Right lobe of liver (tissue), 6 donors: ENCODE data around the gene MACROD2. TPM values are rescaled to one million over a fixed set of nuclear protein-coding genes. Genes with fewer than 3 reads are reported as not detected.

Source experiments
- ATAC-seq, 4 donors: fragments of 200-7000 bp; cut with Tn5 transposase; one replicate each; pipeline ENCODE4 v1.9.1; 2020; ENCODE audit warnings: mild to moderate bottlenecking in 4 of 4, moderate library complexity in 4 of 4
- DNase-seq, 3 donors: peaks; one replicate each; pipeline ENCODE4 v3.0.0-alpha.2; 2020
- H3K27ac ChIP-seq, 3 donors: fragments of 200-600 bp; one replicate each; pipeline ENCODE4 v1.8.0; 2022
- H3K27me3 ChIP-seq, 2 donors: fragments of 200-600 bp; one replicate each; pipeline ENCODE4 v1.8.0; 2022
- H3K36me3 ChIP-seq, 4 donors: fragments of 200-600 bp; sonication (generic) in 1 of 4; one replicate each; pipeline versions ENCODE4 v1.5.1 to v1.8.0; 2017 to 2022; ENCODE audit warnings: control low read depth in 1 of 4
- H3K4me1 ChIP-seq, 4 donors: fragments of 200-600 bp; sonication (generic) in 1 of 4; one replicate each; pipeline versions ENCODE4 v1.5.1 to v1.8.0; 2017 to 2022; ENCODE audit warnings: control low read depth in 1 of 4
- H3K4me3 ChIP-seq, 3 donors: fragments of 200-600 bp; one replicate each; pipeline ENCODE4 v1.8.0; 2022
- H3K9me3 ChIP-seq, 4 donors: fragments of 200-600 bp; sonication (generic) in 1 of 4; one replicate each; pipeline versions ENCODE4 v1.5.1 to v1.8.0; 2017 to 2022; ENCODE audit warnings: control low read depth in 1 of 4
- POLR2A ChIP-seq: fragments of 450-650 bp; IDR thresholded peaks from one replicate; pipeline ENCODE4 v1.6.1; 2017; ENCODE audit warnings: antibody characterized with exemption, mild to moderate bottlenecking
- WGBS: methylation state at CpG from one replicate; pipeline ENCODE4 v1.1.6; 2018; ENCODE audit warnings: low coverage, low lambda C conversion rate; ENCODE audit not compliant: insufficient coverage; ENCODE audit errors: missing lambda C conversion rate; 5-methylcytosine and 5-hydroxymethylcytosine counted together
- intact Hi-C, 2 donors: fragments of 100-400 bp; cut with DNase I; formaldehyde crosslinking; loops; one replicate each; pipeline versions ENCODE4 v1.11.2 to v1.14.1; 2022
- total RNA-seq, 6 experiments: library from RNA; depleted of rRNA in 2 of 6; stranded (reverse); fragments of >200 nt in 2 of 6; fragmentation: NEBNext Ultra II Directional in 3 of 6; extraction: Animal tissue kit (Norgen Biotek cat#: 25700) in 3 of 6; gene quantifications; one replicate each; pipeline versions ENCODE4 v1.1.0 to v1.2.4, GENCODE V29; 2016 to 2023
- TF ChIP-seq, protein P1 (sequence below), 4 donors: fragments of 200-600 bp in 3 of 4; fragments of 450-650 bp in 1 of 4; IDR thresholded peaks; one replicate each; pipeline versions ENCODE4 v1.5.1 to v1.8.0; 2016 to 2022; ENCODE audit warnings: antibody characterized with exemption in 4 of 4, mild to moderate bottlenecking in 2 of 4
- donor health status: DM: no; HTN: yes; CAD: no.
- donor health status: DM: no; HTN: no; CAD: no.
- donor health status: DM: no; HTN: no; CAD: no.
- donor health status: DM: no; HTN: yes; CAD: no.
- donor health status: DM: no; HTN: yes; CAD: no.

The MACROD2 gene
- total RNA-seq, 6 experiments from 2014 or later: 1.2 to 5.5 (median 3.3) TPM

DNA sequence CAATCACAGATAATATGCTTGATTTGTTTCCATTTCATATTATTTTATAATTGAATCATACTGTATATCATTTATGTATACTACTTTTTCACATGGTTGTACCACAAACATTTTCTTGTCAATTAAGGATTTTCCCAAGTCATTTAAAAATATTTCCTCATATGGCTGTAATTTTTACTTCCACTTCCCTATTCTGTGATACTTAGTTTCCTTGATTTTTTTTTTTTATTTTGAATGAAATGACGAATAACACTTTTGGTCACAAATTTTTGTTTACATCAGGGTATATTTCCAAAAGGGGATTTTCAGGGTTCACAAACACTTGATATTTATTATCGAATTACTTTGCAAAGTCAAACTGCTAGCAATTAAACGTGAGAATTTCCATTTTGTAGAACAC, 2062.3 kb downstream of the MACROD2 start:
- Histone ChIP-seq H3K9me3 (no peaks in the 10 kb centered on the region), H3K27ac (no peak overlapping the region), H3K4me1 (no peaks in the 10 kb centered on the region), H3K4me3 (no peak overlapping the region), H3K36me3 (no peaks in the 10 kb centered on the region), H3K27me3 (no peaks in the 10 kb centered on the region)
- ATAC-seq (no peak), DNase-seq (no peak)
- 45% methylated on average over 3 of the region's 3 CpGs for WGBS
- no peak for TF ChIP-seq POLR2A
- TF ChIP-seq, protein P1, sequence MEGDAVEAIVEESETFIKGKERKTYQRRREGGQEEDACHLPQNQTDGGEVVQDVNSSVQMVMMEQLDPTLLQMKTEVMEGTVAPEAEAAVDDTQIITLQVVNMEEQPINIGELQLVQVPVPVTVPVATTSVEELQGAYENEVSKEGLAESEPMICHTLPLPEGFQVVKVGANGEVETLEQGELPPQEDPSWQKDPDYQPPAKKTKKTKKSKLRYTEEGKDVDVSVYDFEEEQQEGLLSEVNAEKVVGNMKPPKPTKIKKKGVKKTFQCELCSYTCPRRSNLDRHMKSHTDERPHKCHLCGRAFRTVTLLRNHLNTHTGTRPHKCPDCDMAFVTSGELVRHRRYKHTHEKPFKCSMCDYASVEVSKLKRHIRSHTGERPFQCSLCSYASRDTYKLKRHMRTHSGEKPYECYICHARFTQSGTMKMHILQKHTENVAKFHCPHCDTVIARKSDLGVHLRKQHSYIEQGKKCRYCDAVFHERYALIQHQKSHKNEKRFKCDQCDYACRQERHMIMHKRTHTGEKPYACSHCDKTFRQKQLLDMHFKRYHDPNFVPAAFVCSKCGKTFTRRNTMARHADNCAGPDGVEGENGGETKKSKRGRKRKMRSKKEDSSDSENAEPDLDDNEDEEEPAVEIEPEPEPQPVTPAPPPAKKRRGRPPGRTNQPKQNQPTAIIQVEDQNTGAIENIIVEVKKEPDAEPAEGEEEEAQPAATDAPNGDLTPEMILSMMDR (IDR thresholded peaks at IDR 0.05): no peak
- intact Hi-C loops: no loop called here

DNA sequence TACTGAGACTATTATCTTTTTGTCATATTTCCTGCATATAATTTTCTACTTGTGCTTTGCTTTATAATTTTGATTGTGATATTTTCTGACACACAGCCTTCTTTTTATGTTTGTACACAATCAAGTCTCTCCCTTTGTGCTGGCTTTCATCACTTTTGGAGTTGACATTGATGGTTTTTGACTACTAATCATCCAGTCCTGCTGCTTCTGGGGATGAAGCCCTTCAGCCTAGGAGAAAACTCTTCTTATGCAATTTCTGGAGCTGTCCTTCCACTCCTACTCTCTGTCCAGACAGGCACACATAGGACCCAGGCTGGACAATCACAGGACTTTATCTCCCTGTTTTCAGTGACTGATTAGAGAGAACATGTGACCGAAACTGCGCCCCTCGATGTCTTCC, 2063.0 kb downstream of the MACROD2 start:
- Histone ChIP-seq H3K4me1 (no peaks in the 10 kb centered on the region), H3K36me3 (no peaks in the 10 kb centered on the region), H3K27ac (no peak overlapping the region), H3K9me3 (no peaks in the 10 kb centered on the region), H3K4me3 (no peak overlapping the region), H3K27me3 (no peaks in the 10 kb centered on the region)
- WGBS: 75% methylated on average over 3 of the region's 3 CpGs
- intact Hi-C loops: no loop called here
- no peak for ATAC-seq
- no peak for TF ChIP-seq POLR2A
- TF ChIP-seq, protein P1 (IDR thresholded peaks at IDR 0.05): no peak
- no peak for DNase-seq

DNA sequence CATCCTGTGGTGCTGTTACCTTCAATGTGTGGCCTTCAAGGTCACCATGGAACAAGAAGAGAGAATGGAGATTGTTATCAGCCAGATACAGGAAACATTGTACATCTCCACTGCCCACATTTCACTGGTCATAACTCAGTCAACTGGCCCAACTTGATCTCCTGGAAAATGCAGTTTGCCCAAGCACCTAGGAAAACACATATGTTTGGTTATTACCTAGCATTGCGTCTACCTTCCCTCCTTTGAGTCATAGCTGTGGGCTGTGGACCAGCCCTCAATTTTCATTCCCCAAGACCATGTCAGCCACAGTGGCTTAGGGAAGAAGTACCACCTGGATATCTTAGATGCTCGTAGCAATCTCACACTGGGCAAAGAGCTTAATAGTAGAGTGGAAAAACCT, 2064.5 kb downstream of the MACROD2 start:
- intact Hi-C loops: no loop called here
- ATAC-seq (no peak), DNase-seq (no peak)
- TF ChIP-seq, protein P1 (IDR thresholded peaks at IDR 0.05): no peak
- no peak for TF ChIP-seq POLR2A
- Histone ChIP-seq H3K27ac (no peak overlapping the region), H3K27me3 (no peaks in the 10 kb centered on the region), H3K36me3 (no peaks in the 10 kb centered on the region), H3K4me1 (no peaks in the 10 kb centered on the region), H3K9me3 (no peaks in the 10 kb centered on the region), H3K4me3 (no peak overlapping the region)
- 83% methylated on average over 2 of the region's 2 CpGs for WGBS

DNA sequence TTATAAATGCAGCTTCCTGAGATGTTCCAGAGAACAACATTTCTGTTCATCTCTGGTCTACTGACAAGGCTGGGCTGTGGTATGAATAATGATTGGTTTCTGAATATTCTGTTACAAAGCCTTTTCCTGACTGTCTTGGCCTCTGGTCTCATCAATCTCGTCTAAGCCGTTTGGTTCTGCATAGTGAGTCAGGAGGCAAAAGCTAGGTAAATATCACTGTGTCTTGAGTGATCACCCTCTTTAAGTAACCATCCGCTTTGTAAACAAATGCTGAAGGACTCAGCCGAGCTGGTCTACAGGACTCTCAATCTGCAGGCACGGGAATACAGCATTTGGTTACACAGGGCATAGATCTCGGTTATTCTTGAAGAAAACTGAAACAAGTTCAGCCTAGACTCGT, 2066.0 kb downstream of the MACROD2 start:
- H3K4me3 ChIP-seq: no peak overlapping the region
- intact Hi-C loops: no loop called here
- H3K4me1 ChIP-seq: no peaks in the 10 kb centered on the region
- 59% methylated on average over 7 of the region's 7 CpGs for WGBS
- no peak for TF ChIP-seq POLR2A
- TF ChIP-seq, protein P1 (IDR thresholded peaks at IDR 0.05): no peak
- ATAC-seq (no peak), DNase-seq (no peak)
- H3K9me3 ChIP-seq: no peaks in the 10 kb centered on the region
- H3K36me3 ChIP-seq: no peaks in the 10 kb centered on the region
- no peaks in the 10 kb centered on the region for H3K27me3 ChIP-seq
- no peak overlapping the region for H3K27ac ChIP-seq
